DLD1 (cell line): ENCODE results near the gene HLA-DOA.

Experiments used
- in situ Hi-C: cut with HindIII; loops from 2 replicates; pipeline ENCODE4 v1.10.0; 2017; ENCODE audit warnings: low sequenced_read_pairs

HLA-DOA gene

DNA sequence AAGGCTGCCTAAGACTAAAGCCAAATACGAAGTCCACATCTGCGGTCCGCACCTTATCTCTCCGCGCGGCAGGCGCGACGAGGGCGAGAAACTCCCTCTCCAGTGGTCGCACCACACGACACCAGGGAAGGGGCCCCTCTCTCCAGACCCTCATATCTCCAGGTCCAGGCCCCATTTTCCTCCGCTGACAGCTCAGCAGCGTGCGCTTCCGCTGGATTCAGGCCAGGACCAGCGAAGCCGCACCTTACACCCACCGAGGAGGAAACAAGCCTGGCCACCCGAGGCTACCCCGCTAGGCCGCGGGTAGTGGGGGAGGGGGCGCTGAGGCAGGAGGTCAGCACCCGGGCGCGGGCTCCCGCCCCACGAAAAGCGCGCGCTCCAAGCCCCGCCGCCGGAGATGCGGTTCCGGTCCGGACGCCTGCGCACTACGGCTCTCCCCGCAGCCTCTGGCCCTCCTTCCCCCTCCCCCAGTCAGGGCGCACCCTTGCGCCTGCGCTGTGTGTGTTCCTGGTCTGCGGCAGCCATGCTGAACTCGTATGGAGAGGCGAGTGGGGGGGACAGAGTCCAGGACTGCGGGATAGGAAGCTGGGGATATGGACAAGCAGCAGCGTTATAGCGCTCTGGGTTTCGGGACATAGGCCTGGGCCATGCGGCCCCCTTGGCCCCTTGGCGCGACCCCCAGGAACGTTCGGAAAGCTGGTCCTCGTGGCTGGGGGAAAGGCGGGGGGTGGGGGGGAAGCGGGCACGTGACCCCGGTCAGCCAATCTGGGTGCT lies 41.1 kb downstream of the HLA-DOA start, which contains the start of gene BRD2:
Gene BRD2 (plus strand): TSS at position 502 of the 774 bp plus-strand sequence. CDS start 4,305 bp downstream, outside the sequence.
- in situ Hi-C loops: no loop called here

DNA sequence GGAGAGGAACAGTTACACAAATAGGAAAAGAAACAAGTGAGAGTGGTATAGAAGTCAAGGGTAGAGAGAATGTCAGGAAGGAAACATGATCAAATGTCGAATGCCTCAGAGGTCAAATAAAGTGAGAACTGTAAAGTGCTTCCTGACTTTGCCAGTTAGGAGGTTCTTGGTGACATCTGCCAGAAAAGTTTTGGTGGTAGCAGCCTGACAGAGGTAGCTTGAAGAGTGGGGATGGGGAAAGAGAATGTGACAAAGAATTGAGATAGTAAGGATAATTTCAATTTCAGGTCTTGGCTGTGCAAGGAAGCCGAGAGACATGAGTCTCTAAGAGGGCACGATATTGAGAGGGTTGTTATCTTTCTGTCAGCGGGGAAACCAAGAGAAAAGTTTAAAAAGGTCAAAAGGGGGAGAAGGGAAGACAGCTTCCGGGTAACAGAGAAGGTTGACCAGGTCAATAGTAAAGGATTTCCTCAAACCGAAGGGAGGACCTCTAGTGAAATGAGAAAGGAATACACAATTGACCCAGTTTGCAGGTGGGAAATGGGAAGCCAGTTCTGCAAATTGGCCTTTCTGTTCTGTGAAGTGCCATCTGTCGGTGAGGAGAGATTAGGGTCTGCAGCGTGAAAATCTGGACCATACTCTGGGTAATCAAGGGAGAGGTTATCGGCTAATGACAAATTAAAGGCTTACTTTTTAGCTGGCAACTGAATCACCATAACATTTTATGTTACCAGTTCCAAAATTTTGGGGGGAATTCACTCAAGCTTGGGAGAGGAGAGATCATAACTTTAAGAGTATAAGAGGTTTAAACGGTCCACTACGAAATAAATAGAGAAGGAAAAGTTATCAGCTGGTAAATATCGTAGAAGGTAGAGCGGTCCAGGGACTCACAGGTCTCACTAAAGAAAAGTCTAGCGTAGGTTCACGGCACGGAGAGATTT lies 42.0 kb downstream of the HLA-DOA start:
- in situ Hi-C loops: no loop called here

DNA sequence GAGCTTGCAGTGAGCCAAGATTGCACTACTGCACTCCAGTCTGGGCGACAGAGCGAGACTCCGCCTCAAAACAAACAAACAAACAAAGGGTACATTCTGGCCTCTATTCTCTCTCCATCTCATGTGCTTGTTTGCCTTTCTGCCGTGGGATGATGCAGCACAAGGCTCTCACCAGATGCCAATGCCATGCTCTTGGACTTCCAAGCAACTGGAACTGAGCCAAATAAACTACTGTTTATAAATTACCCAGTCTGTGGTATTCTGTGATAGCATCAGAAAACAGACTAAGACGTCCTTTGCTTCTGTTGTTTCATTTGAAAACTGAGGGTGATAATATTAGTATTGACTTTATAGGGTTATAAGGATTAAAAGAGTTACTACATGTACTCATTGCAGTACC lies 44.6 kb downstream of the HLA-DOA start:
- in situ Hi-C loops: no loop called here

DNA sequence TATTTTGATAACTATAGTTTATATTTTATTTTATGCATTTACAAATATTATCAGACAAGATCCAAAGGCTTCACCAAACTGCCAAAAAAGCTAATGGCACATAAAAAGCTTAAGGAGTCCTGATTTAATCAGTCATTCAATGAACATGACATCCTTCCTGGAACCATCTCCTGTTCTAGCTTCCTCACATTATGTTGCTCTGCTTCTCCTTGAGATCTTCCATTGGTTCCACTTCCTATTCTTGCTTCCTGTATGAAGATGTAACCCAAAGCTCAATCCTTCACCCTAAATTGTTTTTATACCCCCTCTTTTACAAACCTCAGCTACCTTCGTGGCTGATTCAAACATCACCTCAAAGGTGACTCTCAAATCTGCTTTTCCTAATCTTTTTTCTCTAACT lies 45.5 kb downstream of the HLA-DOA start:
- in situ Hi-C loops: no loop called here

DNA sequence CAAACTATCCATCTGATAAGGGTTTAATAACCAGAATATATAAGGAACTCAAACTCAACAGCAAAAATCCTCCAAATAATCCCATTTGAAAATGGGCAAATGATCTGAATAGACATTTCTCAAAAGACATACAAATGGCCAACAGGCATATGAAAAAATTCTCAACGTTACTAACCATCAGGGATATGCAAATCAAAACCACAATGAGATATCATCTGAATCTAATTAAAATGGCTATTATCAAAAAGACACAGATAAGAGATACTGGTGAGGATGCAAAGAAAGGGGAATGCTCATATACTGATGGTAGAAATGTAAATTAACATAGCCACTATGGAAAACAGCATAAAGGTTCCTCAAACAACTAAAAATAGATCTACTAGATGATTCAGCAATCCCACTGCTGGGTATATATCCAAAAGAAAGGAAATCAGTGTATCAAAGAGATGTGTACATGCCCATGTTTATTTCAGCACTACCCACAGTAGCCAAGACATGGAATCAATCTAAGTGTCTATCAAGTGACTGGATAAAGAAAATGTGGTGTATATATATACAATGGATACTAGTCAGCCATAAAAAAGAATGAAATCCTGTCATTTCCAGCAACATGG lies 47.1 kb downstream of the HLA-DOA start:
- in situ Hi-C loops: no loop called here

DNA sequence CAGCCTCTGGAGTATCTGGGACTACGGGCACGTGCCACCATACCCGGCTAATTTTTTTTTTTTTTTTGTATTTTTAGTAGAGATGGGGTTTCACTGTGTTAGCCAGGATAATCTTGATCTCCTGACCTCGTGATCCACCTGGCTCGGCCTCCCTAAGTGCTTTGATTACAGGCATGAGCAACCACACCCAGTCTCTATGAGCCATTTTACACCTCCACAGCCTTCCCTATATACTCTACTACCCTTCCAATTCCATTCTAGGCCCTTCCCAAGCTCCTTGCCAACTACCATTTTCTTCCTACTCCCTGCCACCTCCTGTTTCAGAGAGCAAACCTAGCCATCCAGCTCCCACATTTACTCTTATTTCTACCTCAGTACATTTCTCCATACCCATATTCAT lies 48.8 kb downstream of the HLA-DOA start:
- in situ Hi-C loops: no loop called here

DNA sequence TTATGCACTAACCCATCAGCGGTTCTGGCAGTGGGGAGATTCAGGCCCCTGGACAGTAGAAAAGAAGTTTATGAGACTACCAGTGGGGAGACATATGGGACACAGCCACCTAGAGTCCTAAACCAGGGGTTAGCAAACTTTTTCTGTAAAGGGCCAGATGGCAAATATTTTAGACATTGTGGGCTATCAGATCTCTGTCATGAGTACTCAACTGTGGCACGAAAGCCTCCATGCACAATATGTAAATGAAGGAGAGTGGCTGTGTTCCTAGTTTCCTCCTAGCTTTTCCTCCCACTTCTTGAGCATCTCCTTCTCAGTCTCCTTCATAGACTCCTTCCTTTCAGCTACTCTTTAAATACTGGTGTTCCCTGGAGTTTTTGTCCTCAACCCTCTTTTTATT lies 53.2 kb downstream of the HLA-DOA start:
- in situ Hi-C loops: no loop called here

DNA sequence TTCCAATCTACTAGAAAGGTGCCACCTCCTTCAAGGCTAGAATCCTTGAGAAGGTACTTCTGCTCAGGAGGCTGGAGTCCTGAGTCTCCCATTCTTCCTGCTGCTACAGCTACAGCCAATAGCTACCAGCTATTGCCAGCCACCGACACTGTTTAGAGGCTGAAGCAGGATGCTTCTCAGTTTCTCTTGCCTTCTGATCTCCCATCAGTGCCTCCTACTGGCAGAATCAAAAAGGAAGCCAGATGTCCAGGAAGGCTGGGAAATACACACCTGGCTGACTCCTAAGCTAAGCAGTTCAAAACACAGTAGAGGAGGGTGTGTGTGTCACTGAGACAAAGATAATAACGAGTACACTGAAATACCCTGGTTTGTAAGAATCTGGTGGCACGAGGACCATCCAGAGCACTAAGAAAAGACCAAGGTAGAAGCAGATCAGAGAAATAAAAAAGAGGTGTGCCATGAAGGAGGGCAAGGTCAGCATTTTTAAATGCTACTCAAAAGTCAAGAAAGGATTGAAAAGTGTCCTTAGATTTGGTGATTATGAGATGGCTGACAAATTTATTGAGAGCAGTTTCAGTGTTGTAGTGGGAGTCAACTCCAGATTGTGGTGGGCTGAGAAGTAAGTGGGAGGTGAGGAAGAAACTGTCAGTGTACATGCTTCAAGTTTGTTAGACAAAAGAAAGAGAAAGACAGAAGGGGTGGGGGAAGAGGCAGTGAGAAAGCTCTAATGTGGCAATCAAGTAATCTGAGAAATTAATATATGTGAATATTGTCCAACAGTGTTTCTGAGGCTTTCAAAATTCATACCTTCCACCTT lies 54.2 kb downstream of the HLA-DOA start:
- in situ Hi-C loops: no loop called here

DNA sequence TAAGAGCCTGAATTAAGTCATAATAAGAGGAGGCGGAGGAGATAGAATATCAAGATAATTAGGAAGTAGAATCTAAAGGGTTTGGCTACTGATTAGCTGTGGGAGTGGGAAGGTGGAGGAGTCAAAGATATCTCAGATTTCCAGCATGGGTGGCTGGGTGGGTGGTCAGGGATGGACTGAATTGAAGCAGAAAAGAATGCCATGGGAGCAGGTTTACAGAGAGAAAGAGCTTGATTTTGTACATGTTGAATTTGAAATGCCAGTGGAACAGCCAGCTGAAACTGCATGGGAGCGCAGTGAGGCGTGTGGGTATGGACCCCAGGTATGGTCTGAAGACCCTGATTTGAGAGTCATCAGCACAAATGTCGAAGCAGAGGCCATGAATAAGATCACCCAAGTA lies 55.1 kb downstream of the HLA-DOA start:
- in situ Hi-C loops: no loop called here
